HCT116 (cell line): ENCODE measurements around the gene FAM168A. TPM values are rescaled to one million over a fixed set of nuclear protein-coding genes. Genes with fewer than 3 reads are reported as not detected.

Experiments
- ATAC-seq: fragments of 200-7000 bp; cut with Tn5 transposase; 2 replicates; pipeline ENCODE4 v1.9.1; 2020; ENCODE audit warnings: mild to moderate bottlenecking, moderate library complexity
- BruUV-seq: library from RNA; stranded (reverse); fragments of 400-500 nt; replicated peaks from 2 replicates; lab custom pipeline; 2021; lab: Mats Ljungman, UMichigan
- CTCF ChIA-PET: fragments of 300-600 bp; sonication (Branson Sonifier 250); formaldehyde crosslinking; loops from one replicate; lab custom pipeline; 2021; ENCODE audit warnings: antibody characterized with exemption; lab: Charles Lee
- POLR2A ChIA-PET: fragments of 300-600, 350-600 bp; sonication (Branson Sonifier 250); formaldehyde crosslinking; loops from one replicate; lab custom pipeline; 2021; ENCODE audit warnings: antibody characterized with exemption; lab: Charles Lee
- RAD21 ChIA-PET, 2 experiments: fragments of 300-600 bp; sonication (Branson Sonifier 250); formaldehyde crosslinking; loops; one replicate each; lab custom pipeline; 2023; ENCODE audit warnings: low total read pairs in 2 of 2; ENCODE audit not compliant: uncharacterized antibody in 2 of 2, unreplicated experiment in 2 of 2, low non-redundant PET in 1 of 2; lab: Charles Lee
- DNase-seq: peaks from one replicate; pipeline ENCODE4 v3.0.0-alpha.2; 2010; ENCODE audit warnings: low read depth, low spot score
- H2AFZ ChIP-seq: fragments of 200-600 bp; shearing (Covaris generic), sonication (generic); 2 replicates; pipeline ENCODE4 v1.6.1; 2017; ENCODE audit warnings: low read depth, mixed run types, mixed read lengths, antibody characterized with exemption, low read length; ENCODE audit not compliant: poor library complexity, severe bottlenecking
- H3K27ac ChIP-seq: 2 replicates; pipeline ENCODE4 v1.5.1; 2012; ENCODE audit warnings: low read depth, low read length
- H3K27me3 ChIP-seq: fragments of 200-600 bp; sonication (generic); 2 replicates; pipeline ENCODE4 v1.6.1; 2016; ENCODE audit warnings: mixed run types, low read length, mixed read lengths; ENCODE audit not compliant: insufficient read depth
- H3K36me3 ChIP-seq, 2 experiments: fragments of 200-500 bp in 1 of 2; fragments of 200-600 bp in 1 of 2; sonication (Bioruptor generic) in 1 of 2; sonication (generic) in 1 of 2; 2 replicates each; pipeline versions ENCODE4 v1.5.1 to v1.6.1; 2014 to 2016; ENCODE audit warnings: low read length in 2 of 2, inconsistent platforms in 1 of 2, mixed read lengths in 1 of 2, mixed run types in 1 of 2; ENCODE audit not compliant: insufficient read depth in 2 of 2, control insufficient read depth in 1 of 2
- H3K4me1 ChIP-seq, 2 experiments: fragments of 200-600 bp in 1 of 2; sonication (generic) in 1 of 2; 2 replicates each; pipeline versions ENCODE4 v1.5.1 to v1.6.1; 2012 to 2017; ENCODE audit warnings: low read length in 2 of 2, inconsistent platforms in 1 of 2, mild to moderate bottlenecking in 1 of 2, mixed read lengths in 1 of 2, mixed run types in 1 of 2, moderate library complexity in 1 of 2; ENCODE audit not compliant: insufficient read depth in 2 of 2, control insufficient read depth in 1 of 2
- H3K4me2 ChIP-seq: fragments of 200-600 bp; sonication (generic); 2 replicates; pipeline ENCODE4 v1.6.1; 2017; ENCODE audit warnings: mixed run types, low read length, mixed read lengths
- H3K4me3 ChIP-seq, 2 experiments: fragments of 200-600 bp in 1 of 2; sonication (generic) in 1 of 2; replicated peaks in 1 of 2; 2 replicates each; pipeline ENCODE4 v1.5.1; 2011 to 2016; ENCODE audit warnings: low read length in 2 of 2, control low read depth in 1 of 2, low read depth in 1 of 2, mild to moderate bottlenecking in 1 of 2, mixed read lengths in 1 of 2, mixed run types in 1 of 2
- H3K79me2 ChIP-seq: fragments of 200-600 bp; sonication (generic); 2 replicates; pipeline ENCODE4 v1.6.1; 2017; ENCODE audit warnings: mild to moderate bottlenecking, mixed run types, low read length, moderate library complexity, mixed read lengths; ENCODE audit not compliant: insufficient read depth
- H3K9ac ChIP-seq: fragments of 200-600 bp; sonication (generic); 2 replicates; pipeline ENCODE4 v1.6.1; 2016; ENCODE audit warnings: low read length, mixed read lengths
- H3K9me2 ChIP-seq: fragments of 200-600 bp; sonication (generic), shearing (Covaris generic); 2 replicates; pipeline ENCODE4 v1.6.1; 2017; ENCODE audit warnings: mixed run types, mild to moderate bottlenecking, moderate library complexity; ENCODE audit not compliant: insufficient read depth
- H3K9me3 ChIP-seq, 2 experiments: fragments of 200-500 bp in 1 of 2; fragments of 200-600 bp in 1 of 2; sonication (Bioruptor generic) in 1 of 2; sonication (generic) in 1 of 2; 2 replicates each; pipeline ENCODE4 v1.6.1; 2014 to 2017; ENCODE audit warnings: low read length in 2 of 2, mixed read lengths in 2 of 2, inconsistent platforms in 1 of 2, low read depth in 1 of 2, mild to moderate bottlenecking in 1 of 2, mixed run types in 1 of 2, moderate library complexity in 1 of 2; ENCODE audit not compliant: control insufficient read depth in 1 of 2, insufficient read depth in 1 of 2
- H4K20me1 ChIP-seq: fragments of 200-600 bp; sonication (generic), shearing (Covaris generic); 2 replicates; pipeline ENCODE4 v1.6.1; 2017; ENCODE audit warnings: mixed run types, mild to moderate bottlenecking, moderate library complexity; ENCODE audit not compliant: insufficient read depth
- CBX3 ChIP-seq: IDR thresholded peaks from 2 replicates; pipeline ENCODE4 v1.6.1; 2012; ENCODE audit warnings: low read depth
- CEBPB ChIP-seq: IDR thresholded peaks from 2 replicates; pipeline ENCODE4 v1.6.1; 2012; ENCODE audit warnings: low read depth
- POLR2A ChIP-seq: IDR thresholded peaks from 2 replicates; pipeline ENCODE4 v1.7.0; 2011; ENCODE audit warnings: borderline replicate concordance; ENCODE audit not compliant: insufficient read depth, insufficient read length; ENCODE audit errors: extremely low read depth
- REST ChIP-seq: IDR thresholded peaks from 2 replicates; pipeline ENCODE4 v1.6.1; 2012; ENCODE audit warnings: low read depth
- SIN3A ChIP-seq: IDR thresholded peaks from 2 replicates; pipeline ENCODE4 v1.6.1; 2012; ENCODE audit warnings: low read depth
- SRF ChIP-seq: IDR thresholded peaks from 2 replicates; pipeline ENCODE4 v1.6.1; 2012; ENCODE audit warnings: low read depth
- intact Hi-C: fragments of 100-400 bp; cut with micrococcal nuclease; formaldehyde crosslinking; loops from 2 replicates; pipeline ENCODE4 v1.10.0; 2022
- total RNA-seq: library from RNA; stranded (reverse); gene quantifications from one replicate; pipeline ENCODE4 v1.2.1, GENCODE V29; 2021; ENCODE audit not compliant: unreplicated experiment

Gene FAM168A
- total RNA-seq, 1 experiment from 2014 or later: 31.5 TPM

- no peak for ATAC-seq
- Histone ChIP-seq H3K9me2 (no peaks in the 10 kb centered on the region), H3K36me3 (no peaks in the 10 kb centered on the region), H3K4me3 (no peak overlapping the region), H3K79me2 (no peaks in the 10 kb centered on the region), H3K27ac (no peak overlapping the region), H3K9me3 (no peaks in the 10 kb centered on the region), H3K4me1 (peaks cover 0 to 7% of the 10 kb centered on the region in 2 experiments; a peak in 1 of 4 replicates), H2AFZ (no peak overlapping the region), H3K4me2 (no peak overlapping the region), H3K9ac (no peak overlapping the region), H4K20me1 (no peaks in the 10 kb centered on the region), H3K27me3 (no peaks in the 10 kb centered on the region)
- no TSS peak for BruUV-seq
- DNase-seq: no peak
- ChIA-PET RAD21 (no interaction called here), POLR2A (no interaction called here), CTCF (interaction anchor here (2.4 kb wide), 1 partner anchor 22 kb away, joined by 8 read pairs; no protein-coding TSS in a partner anchor)
- TF ChIP-seq CBX3 (no peak), REST (no peak), SRF (no peak), POLR2A (no peak), SIN3A (no peak), CEBPB (no peak)
- intact Hi-C loops: no loop called here
Observed at GRCh38 chr11:73415854-73416615, 181.9 kb downstream of the FAM168A start.
